HEK293 (cell line): ENCODE data around the gene PPT2.

Experiments used
- CTCF ChIA-PET: fragments of 350-600 bp; formaldehyde crosslinking; extraction: SDS; loops from one replicate; lab custom pipeline; 2021; ENCODE audit warnings: antibody characterized with exemption; lab: Yijun Ruan, JAX
- POLR2A ChIA-PET: fragments of 300-600 bp; formaldehyde crosslinking; extraction: SDS; loops from one replicate; lab custom pipeline; 2020; ENCODE audit warnings: antibody characterized with exemption, inconsistent platforms; lab: Yijun Ruan, JAX
- H3K27ac ChIP-seq: fragments of 200-500 bp; sonication (Bioruptor generic); 2 replicates; pipeline ENCODE4 v1.5.1; 2014; ENCODE audit warnings: low read depth, low read length, control low read depth, inconsistent platforms; ENCODE audit errors: extremely low read depth
- H3K36me3 ChIP-seq, 2 experiments: fragments of 200-500 bp in 1 of 2; sonication (Bioruptor generic) in 1 of 2; 1 replicate in 1 of 2; 2 replicates in 1 of 2; pipeline ENCODE4 v1.5.1; 2014 to 2017; ENCODE audit warnings: inconsistent platforms in 2 of 2, low read length in 2 of 2; ENCODE audit not compliant: control insufficient read depth in 2 of 2, insufficient read depth in 1 of 2
- H3K4me1 ChIP-seq: fragments of 200-500 bp; sonication (Bioruptor generic); 2 replicates; pipeline ENCODE4 v1.5.1; 2014; ENCODE audit warnings: mild to moderate bottlenecking, low read length, inconsistent platforms; ENCODE audit not compliant: control insufficient read depth, insufficient read depth
- H3K4me3 ChIP-seq: 2 replicates; pipeline ENCODE4 v1.5.1; 2011; ENCODE audit warnings: low read depth, mild to moderate bottlenecking, control low read depth, low read length, moderate library complexity
- H3K9me3 ChIP-seq: fragments of 200-500 bp; sonication (Bioruptor generic); 2 replicates; pipeline ENCODE4 v1.5.1; 2014; ENCODE audit warnings: low read depth, low read length, inconsistent platforms; ENCODE audit not compliant: control insufficient read depth, insufficient read depth
- IKZF3 ChIP-seq: fragments of 450-650 bp; IDR thresholded peaks from 2 replicates; pipeline ENCODE4 v1.5.0; 2018; ENCODE audit warnings: missing biosample characterization, mild to moderate bottlenecking, missing genetic modification characterization, moderate library complexity
- ZBTB20 ChIP-seq: fragments of 450-650 bp; formaldehyde crosslinking; IDR thresholded peaks from 2 replicates; pipeline ENCODE4 v1.5.1; 2016; ENCODE audit warnings: missing biosample characterization, missing genetic modification characterization
- ZFHX2 ChIP-seq: fragments of 450-650 bp; formaldehyde crosslinking; conservative IDR thresholded peaks from 2 replicates; pipeline ENCODE4 v1.5.1; 2016; ENCODE audit warnings: missing biosample characterization, missing genetic modification characterization
- ZNF155 ChIP-seq: fragments of 450-650 bp; formaldehyde crosslinking; IDR thresholded peaks from 2 replicates; pipeline ENCODE4 v1.5.1; 2016; ENCODE audit warnings: missing biosample characterization, missing genetic modification characterization
- ZNF16 ChIP-seq: fragments of 450-650 bp; formaldehyde crosslinking; IDR thresholded peaks from 2 replicates; pipeline ENCODE4 v1.5.1; 2016; ENCODE audit warnings: low read depth, missing biosample characterization, missing genetic modification characterization
- ZNF23 ChIP-seq: fragments of 450-650 bp; formaldehyde crosslinking; IDR thresholded peaks from 2 replicates; pipeline ENCODE4 v1.5.1; 2016; ENCODE audit warnings: missing biosample characterization, missing genetic modification characterization, borderline replicate concordance
- ZNF311 ChIP-seq: fragments of 450-650 bp; formaldehyde crosslinking; IDR thresholded peaks from 2 replicates; pipeline ENCODE4 v1.5.1; 2017; ENCODE audit warnings: missing biosample characterization, missing genetic modification characterization, borderline replicate concordance
- ZNF354C ChIP-seq: fragments of 450-650 bp; formaldehyde crosslinking; IDR thresholded peaks from 2 replicates; pipeline ENCODE4 v1.5.1; 2016; ENCODE audit warnings: missing biosample characterization, missing genetic modification characterization, low read depth, borderline replicate concordance
- ZNF366 ChIP-seq: fragments of 450-650 bp; formaldehyde crosslinking; conservative IDR thresholded peaks from 2 replicates; pipeline ENCODE4 v1.5.1; 2016; ENCODE audit warnings: missing biosample characterization, missing genetic modification characterization
- ZNF585B ChIP-seq: fragments of 450-650 bp; formaldehyde crosslinking; IDR thresholded peaks from 2 replicates; pipeline ENCODE4 v1.5.1; 2016; ENCODE audit warnings: missing biosample characterization, missing genetic modification characterization
- ZNF654 ChIP-seq: fragments of 450-650 bp; formaldehyde crosslinking; IDR thresholded peaks from 2 replicates; pipeline ENCODE4 v1.5.1; 2016; ENCODE audit warnings: low read depth, missing biosample characterization, missing genetic modification characterization
- ZNF670 ChIP-seq: fragments of 450-650 bp; formaldehyde crosslinking; IDR thresholded peaks from 2 replicates; pipeline ENCODE4 v1.5.1; 2016; ENCODE audit warnings: missing biosample characterization, missing genetic modification characterization, low read depth
- ZNF701 ChIP-seq: fragments of 450-650 bp; formaldehyde crosslinking; IDR thresholded peaks from 2 replicates; pipeline ENCODE4 v1.5.1; 2016; ENCODE audit warnings: missing biosample characterization, missing genetic modification characterization
- TF ChIP-seq, protein P1 (sequence below): fragments of 450-650 bp; formaldehyde crosslinking; IDR thresholded peaks from 2 replicates; pipeline ENCODE4 v1.5.1; 2016; ENCODE audit warnings: missing biosample characterization, missing genetic modification characterization
- TF ChIP-seq, protein P2 (sequence below): fragments of 450-650 bp; formaldehyde crosslinking; IDR thresholded peaks from 2 replicates; pipeline ENCODE4 v1.5.0; 2017; ENCODE audit warnings: missing biosample characterization, missing genetic modification characterization, borderline replicate concordance
- TF ChIP-seq, protein P3 (sequence below): fragments of 450-650 bp; IDR thresholded peaks from 2 replicates; pipeline ENCODE4 v1.5.1; 2018; ENCODE audit warnings: missing biosample characterization, missing genetic modification characterization

PPT2 gene

DNA sequence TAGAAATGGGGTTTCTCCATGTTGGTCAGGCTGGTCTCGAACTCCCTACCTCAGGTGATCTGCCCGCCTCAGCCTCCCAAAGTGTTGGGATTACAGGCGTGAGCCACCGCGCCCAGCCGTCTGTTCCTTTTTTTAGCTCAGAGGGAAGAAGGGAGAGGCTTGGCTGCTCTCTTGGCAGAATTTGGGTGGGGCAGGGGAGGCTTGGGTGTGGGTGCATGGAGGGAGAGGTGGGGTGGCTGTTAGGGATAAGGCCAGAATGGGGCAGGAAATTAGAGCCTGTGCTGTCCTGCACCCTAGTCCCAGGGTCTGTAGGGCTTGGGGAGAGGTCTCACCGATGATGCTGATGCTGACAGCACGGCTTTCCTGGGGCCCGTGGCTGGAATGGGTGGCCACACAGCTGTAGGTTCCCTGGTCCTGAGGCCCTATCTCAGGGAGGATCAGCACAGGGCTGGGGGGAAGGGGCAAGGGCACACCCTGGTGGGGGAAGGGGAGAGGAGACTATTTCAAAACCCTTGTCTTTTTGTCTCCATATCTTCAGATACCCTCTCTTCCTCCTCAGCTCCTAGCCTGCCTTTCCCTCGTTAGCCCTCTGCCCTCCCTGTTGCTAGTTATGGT, 28.1 kb downstream of the PPT2 start (continued):
- TF ChIP-seq, protein P1, sequence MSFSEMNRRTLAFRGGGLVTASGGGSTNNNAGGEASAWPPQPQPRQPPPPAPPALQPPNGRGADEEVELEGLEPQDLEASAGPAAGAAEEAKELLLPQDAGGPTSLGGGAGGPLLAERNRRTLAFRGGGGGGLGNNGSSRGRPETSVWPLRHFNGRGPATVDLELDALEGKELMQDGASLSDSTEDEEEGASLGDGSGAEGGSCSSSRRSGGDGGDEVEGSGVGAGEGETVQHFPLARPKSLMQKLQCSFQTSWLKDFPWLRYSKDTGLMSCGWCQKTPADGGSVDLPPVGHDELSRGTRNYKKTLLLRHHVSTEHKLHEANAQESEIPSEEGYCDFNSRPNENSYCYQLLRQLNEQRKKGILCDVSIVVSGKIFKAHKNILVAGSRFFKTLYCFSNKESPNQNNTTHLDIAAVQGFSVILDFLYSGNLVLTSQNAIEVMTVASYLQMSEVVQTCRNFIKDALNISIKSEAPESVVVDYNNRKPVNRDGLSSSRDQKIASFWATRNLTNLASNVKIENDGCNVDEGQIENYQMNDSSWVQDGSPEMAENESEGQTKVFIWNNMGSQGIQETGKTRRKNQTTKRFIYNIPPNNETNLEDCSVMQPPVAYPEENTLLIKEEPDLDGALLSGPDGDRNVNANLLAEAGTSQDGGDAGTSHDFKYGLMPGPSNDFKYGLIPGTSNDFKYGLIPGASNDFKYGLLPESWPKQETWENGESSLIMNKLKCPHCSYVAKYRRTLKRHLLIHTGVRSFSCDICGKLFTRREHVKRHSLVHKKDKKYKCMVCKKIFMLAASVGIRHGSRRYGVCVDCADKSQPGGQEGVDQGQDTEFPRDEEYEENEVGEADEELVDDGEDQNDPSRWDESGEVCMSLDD = no peak
- TF ChIP-seq ZNF585B (tag by site-specific recombination) = no peak

DNA sequence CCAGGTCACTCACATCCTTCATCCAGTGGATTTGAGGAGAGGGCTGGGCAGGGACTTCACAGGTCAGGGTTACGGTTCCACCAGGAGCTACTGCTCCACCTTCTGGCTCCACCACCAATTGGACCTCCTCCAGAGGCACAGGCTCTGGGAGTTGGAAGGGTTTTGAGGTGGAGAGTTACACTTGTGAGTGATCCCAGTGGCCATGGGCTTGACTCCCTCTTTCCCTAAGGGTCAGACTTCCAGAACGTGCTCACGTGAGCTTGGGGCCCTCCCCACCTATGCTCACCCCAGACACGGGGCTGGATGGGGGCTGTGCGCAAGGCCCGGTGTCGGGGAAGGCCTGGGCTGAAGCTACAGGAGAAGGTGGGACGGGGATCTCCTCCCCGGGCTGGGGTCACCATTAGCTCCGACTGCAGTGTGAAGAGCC, 28.6 kb downstream of the PPT2 start:
- H3K27ac ChIP-seq = no peak overlapping the region
- TF ChIP-seq ZBTB20 (tag by site-specific recombination) (no peak), ZNF701 (tag by site-specific recombination) (no peak), ZNF366 (tag by site-specific recombination) (no peak), ZNF354C (no peak), ZNF16 (tag by site-specific recombination) (no peak), IKZF3 (tag by site-specific recombination) (no peak), ZNF670 (no peak), ZNF23 (tag by site-specific recombination) (no peak), ZNF155 (tag by site-specific recombination) (no peak)
- TF ChIP-seq, protein P2, sequence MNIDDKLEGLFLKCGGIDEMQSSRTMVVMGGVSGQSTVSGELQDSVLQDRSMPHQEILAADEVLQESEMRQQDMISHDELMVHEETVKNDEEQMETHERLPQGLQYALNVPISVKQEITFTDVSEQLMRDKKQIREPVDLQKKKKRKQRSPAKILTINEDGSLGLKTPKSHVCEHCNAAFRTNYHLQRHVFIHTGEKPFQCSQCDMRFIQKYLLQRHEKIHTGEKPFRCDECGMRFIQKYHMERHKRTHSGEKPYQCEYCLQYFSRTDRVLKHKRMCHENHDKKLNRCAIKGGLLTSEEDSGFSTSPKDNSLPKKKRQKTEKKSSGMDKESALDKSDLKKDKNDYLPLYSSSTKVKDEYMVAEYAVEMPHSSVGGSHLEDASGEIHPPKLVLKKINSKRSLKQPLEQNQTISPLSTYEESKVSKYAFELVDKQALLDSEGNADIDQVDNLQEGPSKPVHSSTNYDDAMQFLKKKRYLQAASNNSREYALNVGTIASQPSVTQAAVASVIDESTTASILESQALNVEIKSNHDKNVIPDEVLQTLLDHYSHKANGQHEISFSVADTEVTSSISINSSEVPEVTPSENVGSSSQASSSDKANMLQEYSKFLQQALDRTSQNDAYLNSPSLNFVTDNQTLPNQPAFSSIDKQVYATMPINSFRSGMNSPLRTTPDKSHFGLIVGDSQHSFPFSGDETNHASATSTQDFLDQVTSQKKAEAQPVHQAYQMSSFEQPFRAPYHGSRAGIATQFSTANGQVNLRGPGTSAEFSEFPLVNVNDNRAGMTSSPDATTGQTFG (tag by site-specific recombination) = no peak
- TF ChIP-seq, protein P3, sequence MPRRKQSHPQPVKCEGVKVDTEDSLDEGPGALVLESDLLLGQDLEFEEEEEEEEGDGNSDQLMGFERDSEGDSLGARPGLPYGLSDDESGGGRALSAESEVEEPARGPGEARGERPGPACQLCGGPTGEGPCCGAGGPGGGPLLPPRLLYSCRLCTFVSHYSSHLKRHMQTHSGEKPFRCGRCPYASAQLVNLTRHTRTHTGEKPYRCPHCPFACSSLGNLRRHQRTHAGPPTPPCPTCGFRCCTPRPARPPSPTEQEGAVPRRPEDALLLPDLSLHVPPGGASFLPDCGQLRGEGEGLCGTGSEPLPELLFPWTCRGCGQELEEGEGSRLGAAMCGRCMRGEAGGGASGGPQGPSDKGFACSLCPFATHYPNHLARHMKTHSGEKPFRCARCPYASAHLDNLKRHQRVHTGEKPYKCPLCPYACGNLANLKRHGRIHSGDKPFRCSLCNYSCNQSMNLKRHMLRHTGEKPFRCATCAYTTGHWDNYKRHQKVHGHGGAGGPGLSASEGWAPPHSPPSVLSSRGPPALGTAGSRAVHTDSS (tag by site-specific recombination) = no peak
- peaks cover 0 to 63% of the 10 kb centered on the region in 2 experiments; a peak in 2 of 3 replicates for H3K36me3 ChIP-seq
- CTCF ChIA-PET = interaction anchor here (2.1 kb wide), 1 partner anchor 13 kb away, joined by 9 read pairs; no protein-coding TSS in a partner anchor
- no peaks in the 10 kb centered on the region for H3K9me3 ChIP-seq
- H3K4me3 ChIP-seq = no peak overlapping the region
- H3K4me1 ChIP-seq = peaks cover 7% of the 10 kb centered on the region
- POLR2A ChIA-PET = interaction anchor here (0.6 to 3.0 kb wide), 4 partner anchors 12 to 264 kb away, joined by 3 to 19 read pairs (median 6); partner anchors contain the start of gene FKBPL

DNA sequence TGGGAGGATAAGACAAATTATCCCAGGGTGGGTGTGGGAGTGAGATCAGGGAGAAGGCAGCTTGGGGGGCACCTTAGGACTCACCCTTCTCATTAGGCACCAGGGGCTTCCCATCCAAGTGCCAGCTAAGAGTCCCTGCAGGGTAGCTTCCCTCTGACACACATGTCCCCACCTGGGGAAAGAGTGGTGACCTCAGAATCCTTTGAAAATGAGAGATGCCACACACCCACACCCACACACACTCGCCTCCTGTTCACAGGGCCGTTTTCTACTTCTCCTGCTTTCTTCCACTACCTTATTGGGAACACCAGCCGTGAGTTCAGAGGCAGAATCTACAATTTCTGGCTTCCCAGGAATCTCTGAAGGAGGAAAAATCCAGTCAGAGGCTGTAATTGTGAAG, 29.1 kb downstream of the PPT2 start:
- H3K36me3 ChIP-seq = peaks cover 0 to 68% of the 10 kb centered on the region in 2 experiments; a peak in 2 of 3 replicates

More for the DNA sequence above, 29.1 kb downstream of the PPT2 start:
- ChIA-PET CTCF (interaction anchor here (2.1 kb wide), 1 partner anchor 12 kb away, joined by 9 read pairs; no protein-coding TSS in a partner anchor), POLR2A (interaction anchor here (0.6 to 3.0 kb wide), 4 partner anchors 12 to 264 kb away, joined by 3 to 19 read pairs (median 6); partner anchors contain the start of gene FKBPL)
- no peak for TF ChIP-seq ZNF311
- TF ChIP-seq ZFHX2 (tag by site-specific recombination) = peak; percentile 62
- TF ChIP-seq ZNF654 = no peak
- no peak overlapping the region for H3K27ac ChIP-seq
- H3K9me3 ChIP-seq = no peaks in the 10 kb centered on the region
- H3K4me3 ChIP-seq = no peak overlapping the region
- H3K4me1 ChIP-seq = peaks cover 7% of the 10 kb centered on the region
